GM19455 (cell line): ENCODE data around the gene SLC35G2.
"Not testable (repeated sequence)": the region's sequence is repeated elsewhere in the genome, so short reads cannot be mapped to it uniquely, and the experiment has no call there.

ENCODE experiments used
- ATAC-seq: cut with Tn5 transposase; IDR thresholded peaks from one replicate; pipeline ENCODE4 v1.9.1; 2021; ENCODE audit not compliant: unreplicated experiment

Gene SLC35G2

GRCh38 chr3:136835089-136835812 is 16.3 kb downstream of the SLC35G2 start:
- ATAC-seq: no peak

GRCh38 chr3:136835813-136836510 is 17.0 kb downstream of the SLC35G2 start:
- ATAC-seq: no peak

- no peak for ATAC-seq
Measured at GRCh38 chr3:136836511-136837156, 17.7 kb downstream of the SLC35G2 start.

GRCh38 chr3:136838641-136839555 is 20.0 kb downstream of the SLC35G2 start:
- ATAC-seq: no peak

- no peak for ATAC-seq
Measured at GRCh38 chr3:136839556-136839931, 20.6 kb downstream of the SLC35G2 start.

GRCh38 chr3:136840252-136840651 is 21.3 kb downstream of the SLC35G2 start:
- ATAC-seq: no peak

GRCh38 chr3:136842294-136842693 is 23.4 kb downstream of the SLC35G2 start:
- no peak for ATAC-seq

- ATAC-seq: no peak
Measured at GRCh38 chr3:136844724-136845123, 25.8 kb downstream of the SLC35G2 start.

GRCh38 chr3:136852180-136852579 is 33.3 kb downstream of the SLC35G2 start:
- no peak for ATAC-seq

GRCh38 chr3:136856665-136857064 is 37.7 kb downstream of the SLC35G2 start:
- no peak for ATAC-seq

GRCh38 chr3:136858381-136858780 is 39.5 kb downstream of the SLC35G2 start:
- ATAC-seq: no peak

- ATAC-seq: no peak
Measured at GRCh38 chr3:136860541-136860940, 41.6 kb downstream of the SLC35G2 start.

- ATAC-seq: peak; percentile 97
Measured at GRCh38 chr3:136861890-136862616, 43.1 kb downstream of the SLC35G2 start, which contains the start of gene NCK1. NCK1 (plus strand) TSS chr3:136862208; CDS start chr3:136928002, 65,794 bp downstream.

GRCh38 chr3:136862617-136863322 is 43.8 kb downstream of the SLC35G2 start:
- peak; percentile 19 for ATAC-seq

GRCh38 chr3:136869282-136869681 is 50.4 kb downstream of the SLC35G2 start:
- no peak for ATAC-seq

GRCh38 chr3:136872258-136872657 is 53.3 kb downstream of the SLC35G2 start:
- not testable (repeated sequence) for ATAC-seq

GRCh38 chr3:136879510-136879909 is 60.6 kb downstream of the SLC35G2 start:
- not testable (repeated sequence) for ATAC-seq

- no peak for ATAC-seq
Measured at GRCh38 chr3:136882571-136882970, 63.6 kb downstream of the SLC35G2 start.

- ATAC-seq: no peak
Measured at GRCh38 chr3:136883967-136884720, 65.2 kb downstream of the SLC35G2 start.
